DND-41 (cell line): Measurements from ENCODE around the gene HTR2C.
"Not testable (repeated sequence)": the region's sequence is repeated elsewhere in the genome, so short reads cannot be mapped to it uniquely, and the experiment has no call there.

Source experiments
- CTCF ChIP-seq: IDR thresholded peaks from 2 replicates; pipeline ENCODE4 v1.5.1; 2012; ENCODE audit warnings: borderline replicate concordance, low read length, moderate library complexity, mild to moderate bottlenecking; ENCODE audit not compliant: poor library complexity, severe bottlenecking; ENCODE audit errors: extremely low read depth
- EZH2 ChIP-seq: IDR thresholded peaks from 3 replicates; pipeline ENCODE4 v1.6.1; 2012; ENCODE audit warnings: borderline replicate concordance, low read depth, mild to moderate bottlenecking, moderate library complexity, low read length, inconsistent platforms; ENCODE audit not compliant: severe bottlenecking

GRCh38 chrX:114606619-114607018 lies 22.7 kb downstream of the HTR2C start:
- not testable (repeated sequence) for TF ChIP-seq EZH2, CTCF
